Epithelial cell of esophagus (primary cell): Measurements from ENCODE around the gene ZNF688.

Experiments
- DNase-seq: peaks from one replicate; pipeline ENCODE4 v3.0.0; 2010; ENCODE audit warnings: low read depth
- H3K4me3 ChIP-seq: 2 replicates; pipeline ENCODE4 v1.5.1; 2011; ENCODE audit warnings: mild to moderate bottlenecking, low read length, control low read depth
- CTCF ChIP-seq: IDR thresholded peaks from 2 replicates; pipeline ENCODE4 v1.5.1; 2011; ENCODE audit warnings: low read depth, mild to moderate bottlenecking, low read length, control low read depth, inconsistent platforms; ENCODE audit not compliant: insufficient read depth; ENCODE audit errors: missing control alignments

Gene ZNF688

DNA sequence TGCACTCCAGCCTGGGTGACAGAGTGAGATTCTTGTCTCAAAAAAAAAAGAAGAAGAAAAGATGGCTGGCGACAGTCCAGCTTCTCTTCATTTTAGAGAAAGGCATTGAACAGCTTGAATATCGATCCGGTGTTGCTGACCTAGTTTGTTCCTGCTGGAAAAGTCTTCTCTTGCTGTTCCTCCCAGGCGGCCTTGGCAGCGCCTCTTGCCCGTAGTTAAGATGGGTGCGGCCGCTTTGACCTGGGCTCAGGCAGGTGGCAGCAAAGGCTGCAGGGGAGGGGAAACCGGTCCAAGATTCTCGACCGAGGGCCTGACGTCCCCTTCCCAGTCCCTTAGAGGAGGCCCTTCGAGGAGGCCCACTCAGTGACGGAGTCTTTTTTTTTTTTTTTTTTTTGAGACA, 9.5 kb downstream of the ZNF688 start:
- no peak overlapping the region for H3K4me3 ChIP-seq
- no peak for DNase-seq
- TF ChIP-seq CTCF: no peak

GRCh38 chr16:30561089-30561816, 10.3 kb downstream of the ZNF688 start:
- no peak for TF ChIP-seq CTCF
- peak overlapping the region; percentile 25 for H3K4me3 ChIP-seq
- no peak for DNase-seq

GRCh38 chr16:30559690-30560089, 11.8 kb downstream of the ZNF688 start:
- DNase-seq: no peak
- TF ChIP-seq CTCF: no peak
- H3K4me3 ChIP-seq: no peak overlapping the region

DNA sequence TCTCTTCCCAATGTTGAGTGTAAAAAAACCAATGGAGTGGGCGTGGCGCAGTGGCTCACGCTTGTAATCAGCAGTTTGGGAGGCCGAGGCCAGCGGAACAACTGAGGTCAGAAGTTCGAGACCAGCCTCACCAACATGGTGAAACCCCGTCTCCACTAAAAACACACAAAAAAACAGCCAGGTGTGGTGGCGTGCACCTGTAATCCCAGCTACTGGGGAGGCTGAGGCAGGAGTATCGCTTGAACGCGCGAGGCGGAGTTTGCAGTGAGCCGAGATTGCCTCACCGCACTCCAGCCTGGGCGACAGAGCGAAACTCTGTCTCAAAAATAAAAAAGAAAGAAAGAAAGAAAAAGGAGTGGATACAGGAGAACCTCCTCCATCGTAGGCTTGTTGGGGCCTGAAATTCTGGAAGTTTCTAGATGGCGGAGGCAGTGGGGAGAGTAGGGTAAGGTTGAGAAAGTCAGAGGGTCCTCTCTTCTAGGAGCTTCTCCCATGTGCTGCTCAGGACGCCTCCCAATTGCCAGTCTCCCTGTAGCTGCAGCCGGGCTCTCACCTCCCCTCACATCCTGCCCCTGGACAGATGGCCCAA, 12.6 kb downstream of the ZNF688 start:
- TF ChIP-seq CTCF: no peak
- H3K4me3 ChIP-seq: peak overlapping the region; percentile 30
- no peak for DNase-seq

- peak; percentile 98 for DNase-seq
- TF ChIP-seq CTCF: no peak
Observed at GRCh38 chr16:30557957-30558788, 13.3 kb downstream of the ZNF688 start, which contains the start of gene ZNF764. TSS of gene ZNF764 (minus strand) at chr16:30558374. CDS start at chr16:30558182, 192 bp downstream.

GRCh38 chr16:30557707-30557956, 13.9 kb downstream of the ZNF688 start:
- H3K4me3 ChIP-seq: peak overlapping the region; percentile 73
- DNase-seq: no peak
- TF ChIP-seq CTCF: no peak

More at GRCh38 chr16:30557957-30558788, 13.3 kb downstream of the ZNF688 start, which contains the start of gene ZNF764:
- H3K4me3 ChIP-seq: peak within 1 kb of the TSS; percentile 73

DNA sequence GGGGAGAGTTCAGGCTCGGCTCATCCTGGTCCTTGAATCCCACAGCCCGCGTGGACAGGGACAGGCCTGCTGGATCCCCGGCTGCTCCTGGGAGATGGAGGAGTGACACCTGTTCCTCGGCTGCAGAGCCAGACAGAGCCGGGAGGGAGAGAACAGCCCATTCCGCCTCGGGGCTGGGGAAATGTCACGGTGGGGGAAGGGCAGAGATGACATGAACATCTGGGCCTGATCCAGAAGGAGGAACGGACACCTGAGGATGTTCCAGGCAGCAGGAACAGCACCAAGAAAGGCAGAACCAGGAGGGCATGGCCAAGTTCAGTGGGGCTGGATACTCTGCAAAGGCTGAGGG, 15.4 kb downstream of the ZNF688 start:
- no peak overlapping the region for H3K4me3 ChIP-seq
- no peak for TF ChIP-seq CTCF
- DNase-seq: no peak
